Lower leg skin (tissue), 4 donors: ENCODE results near the gene DISP2. TPM values are rescaled to one million over a fixed set of nuclear protein-coding genes. Genes with fewer than 3 reads are reported as not detected.

Source experiments
- DNase-seq, 2 donors: peaks; one replicate each; pipeline ENCODE4 v3.0.0-alpha.2; 2019; ENCODE audit warnings: low spot score in 2 of 2
- H3K4me3 ChIP-seq: fragments of 200-600 bp; sonication (generic); 2 replicates; pipeline ENCODE4 v1.5.1; 2017; ENCODE audit warnings: mild to moderate bottlenecking, low read depth; ENCODE audit not compliant: poor library complexity, severe bottlenecking
- CTCF ChIP-seq, 3 donors: fragments of 450-650 bp; IDR thresholded peaks; one replicate each; pipeline ENCODE4 v1.5.1; 2016; ENCODE audit warnings: antibody characterized with exemption in 3 of 3, mild to moderate bottlenecking in 3 of 3, moderate library complexity in 2 of 3
- POLR2A ChIP-seq, 2 donors: fragments of 450-650 bp; IDR thresholded peaks; one replicate each; pipeline ENCODE4 v1.6.1; 2016 to 2017; ENCODE audit warnings: antibody characterized with exemption in 2 of 2, mild to moderate bottlenecking in 1 of 2, moderate library complexity in 1 of 2
- WGBS, 2 donors: methylation state at CpG; one replicate each; pipeline ENCODE4 v1.1.5; 2018; 5-methylcytosine and 5-hydroxymethylcytosine counted together
- intact Hi-C: fragments of 100-400 bp; cut with DNase I; formaldehyde crosslinking; loops from one replicate; pipeline ENCODE4 v1.15.0; 2023; ENCODE audit warnings: low total_unique reads
- total RNA-seq, 4 donors: library from RNA; depleted of rRNA; stranded (reverse); fragments of >200 nt; gene quantifications; one replicate each; pipeline ENCODE4 v1.1.0, GENCODE V29; 2016

DISP2 gene
- total RNA-seq, 4 donors from 2014 or later, result 0.05 to 0.08 (median 0.06) TPM; not detected in 1

- no peak for DNase-seq
- no peak overlapping the region for H3K4me3 ChIP-seq
- TF ChIP-seq POLR2A (IDR thresholded peaks at IDR 0.05), result no peak
- no peak for TF ChIP-seq CTCF (IDR thresholded peaks at IDR 0.05)
- intact Hi-C loops, result no loop called here
- WGBS, 2 donors, result 85 to 94% methylated on average over 10 of the region's 10 CpGs
Observed at GRCh38 chr15:40418126-40418525, 60.1 kb downstream of the DISP2 start.

GRCh38 chr15:40420071-40420713, 62.2 kb downstream of the DISP2 start:
- 74 to 75% methylated on average over 11 of the region's 11 CpGs for WGBS, 2 donors
- no peak for DNase-seq
- intact Hi-C loops, result loop anchor here (5.0 to 10.0 kb wide), 2 partner anchors 45 to 138 kb away; partner anchors contain the start of gene ANKRD63
- no peak for TF ChIP-seq CTCF (IDR thresholded peaks at IDR 0.05)
- no peak for TF ChIP-seq POLR2A (IDR thresholded peaks at IDR 0.05)
- H3K4me3 ChIP-seq, result no peak overlapping the region

- 30 to 42% methylated on average over 3 of the region's 3 CpGs for WGBS, 2 donors
Observed at GRCh38 chr15:40420793-40421192, 62.8 kb downstream of the DISP2 start.

GRCh38 chr15:40421246-40422157, 63.5 kb downstream of the DISP2 start:
- TF ChIP-seq POLR2A (IDR thresholded peaks at IDR 0.05) (no peak), CTCF (IDR thresholded peaks at IDR 0.05) (peak in 1 of 3 donors; percentile 94)
- 13 to 28% methylated on average over 17 to 28 of the region's 31 CpGs for WGBS, 2 donors
- H3K4me3 ChIP-seq, result no peak overlapping the region
- intact Hi-C loops, result loop anchor here (5.0 to 10.0 kb wide), 2 partner anchors 47 to 139 kb away; partner anchors contain the start of gene ANKRD63
- DNase-seq, result peak in 1 of 2 donors; percentile 93

More at GRCh38 chr15:40420793-40421192, 62.8 kb downstream of the DISP2 start:
- no peak for TF ChIP-seq CTCF (IDR thresholded peaks at IDR 0.05)
- no peak for TF ChIP-seq POLR2A (IDR thresholded peaks at IDR 0.05)
- no peak for DNase-seq
- H3K4me3 ChIP-seq, result no peak overlapping the region
- intact Hi-C loops, result loop anchor here (5.0 to 10.0 kb wide), 2 partner anchors 46 to 138 kb away; partner anchors contain the start of gene ANKRD63

- 89 to 92% methylated on average over 5 to 6 of the region's 6 CpGs for WGBS, 2 donors
- intact Hi-C loops, result loop anchor here (5.0 to 10.0 kb wide), 2 partner anchors 50 to 142 kb away; partner anchors contain the start of gene ANKRD63
- no peak for TF ChIP-seq POLR2A (IDR thresholded peaks at IDR 0.05)
- TF ChIP-seq CTCF (IDR thresholded peaks at IDR 0.05), result no peak
- no peak for DNase-seq
- H3K4me3 ChIP-seq, result no peak overlapping the region
Observed at GRCh38 chr15:40424483-40425115, 66.6 kb downstream of the DISP2 start.
